Stimulated activated CD4-positive, alpha-beta T cell treated with anti-CD3 and anti-CD28 coated beads, TNF-alpha, amount 100 ng/mL, for 48 hours (primary cell): ENCODE results near the gene KLK13.
A peak's percentile ranks its signal among the peaks of the same experiment; 100 is the strongest.

Experiments
- DNase-seq, 3 donors: peaks; one replicate each; pipeline ENCODE4 v3.0.0-alpha.2; 2020; ENCODE audit warnings: low read depth in 3 of 3

Gene KLK13

GRCh38 chr19:51064534-51065220 is at the start of gene KLK13:
KLK13 (minus strand) TSS chr19:51065092; CDS start chr19:51065067, 25 bp downstream.
- no peak for DNase-seq

- DNase-seq: no peak
Observed at GRCh38 chr19:51114087-51114729, 49.3 kb upstream of the KLK13 start.

GRCh38 chr19:51111606-51112005 is 46.7 kb upstream of the KLK13 start:
- DNase-seq: no peak

GRCh38 chr19:51110666-51110971 is 45.7 kb upstream of the KLK13 start:
- no peak for DNase-seq

- DNase-seq: no peak
Observed at GRCh38 chr19:51108805-51109146, 43.9 kb upstream of the KLK13 start.

- DNase-seq: peak; percentile 96 to 98 (median 97)
Observed at GRCh38 chr19:51108066-51108804, 43.3 kb upstream of the KLK13 start, which contains the start of gene CTU1. CTU1 (minus strand) TSS chr19:51108409; CDS start chr19:51104569, 3,840 bp downstream.

GRCh38 chr19:51107406-51108065 is 42.6 kb upstream of the KLK13 start:
- no peak for DNase-seq

- no peak for DNase-seq
Observed at GRCh38 chr19:51103926-51104341, 39.0 kb upstream of the KLK13 start.

GRCh38 chr19:51102991-51103390 is 38.1 kb upstream of the KLK13 start:
- DNase-seq: no peak

GRCh38 chr19:51101171-51101865 is 36.4 kb upstream of the KLK13 start:
- no peak for DNase-seq

GRCh38 chr19:51100601-51101000 is 35.7 kb upstream of the KLK13 start:
- DNase-seq: no peak

- no peak for DNase-seq
Observed at GRCh38 chr19:51099047-51099382, 34.1 kb upstream of the KLK13 start.

GRCh38 chr19:51098365-51099046 is 33.6 kb upstream of the KLK13 start:
- no peak for DNase-seq

- no peak for DNase-seq
Observed at GRCh38 chr19:51097796-51098195, 32.9 kb upstream of the KLK13 start.

GRCh38 chr19:51097166-51097738 is 32.4 kb upstream of the KLK13 start:
- peak; percentile 46 to 77 (median 61) for DNase-seq

GRCh38 chr19:51096473-51097165 is 31.7 kb upstream of the KLK13 start:
- DNase-seq: no peak

GRCh38 chr19:51094696-51095279 is 29.9 kb upstream of the KLK13 start:
- peak in 1 of 3 donors; percentile 48 for DNase-seq

GRCh38 chr19:51093510-51094345 is 28.8 kb upstream of the KLK13 start:
- DNase-seq: no peak

- DNase-seq: no peak
Observed at GRCh38 chr19:51093101-51093500, 28.2 kb upstream of the KLK13 start.
